Parathyroid adenoma (tissue), 2 donors: Measurements from ENCODE around the gene ADISSP.

Experiments used
- H2AFZ ChIP-seq: fragments of 300-600 bp; sonication (generic); one replicate; pipeline ENCODE4 v1.7.0; 2017; ENCODE audit warnings: antibody characterized with exemption, mild to moderate bottlenecking
- H3K27ac ChIP-seq: fragments of 300-600 bp; sonication (generic); one replicate; pipeline ENCODE4 v1.7.0; 2017
- H3K27me3 ChIP-seq: fragments of 300-600 bp; sonication (generic); one replicate; pipeline ENCODE4 v1.7.0; 2017; ENCODE audit warnings: low read length; ENCODE audit not compliant: control insufficient read depth, insufficient read depth
- H3K36me3 ChIP-seq: fragments of 300-600 bp; sonication (generic); one replicate; pipeline ENCODE4 v1.7.0; 2017; ENCODE audit warnings: low read length; ENCODE audit not compliant: control insufficient read depth, insufficient read depth
- H3K4me1 ChIP-seq: fragments of 300-600 bp; sonication (generic); one replicate; pipeline ENCODE4 v1.7.0; 2017; ENCODE audit warnings: control low read depth
- H3K4me2 ChIP-seq: fragments of 300-600 bp; sonication (generic); one replicate; pipeline ENCODE4 v1.7.0; 2017; ENCODE audit warnings: low read length
- H3K4me3 ChIP-seq: fragments of 300-600 bp; sonication (generic); one replicate; pipeline ENCODE4 v1.7.0; 2017; ENCODE audit warnings: low read depth, low read length
- H3K79me2 ChIP-seq: fragments of 300-600 bp; sonication (generic); one replicate; pipeline ENCODE4 v1.7.0; 2017; ENCODE audit warnings: control low read depth
- H3K9ac ChIP-seq: fragments of 300-600 bp; sonication (generic); one replicate; pipeline ENCODE4 v1.7.0; 2017; ENCODE audit warnings: mild to moderate bottlenecking
- H3K9me3 ChIP-seq: fragments of 300-600 bp; sonication (generic); one replicate; pipeline ENCODE4 v1.7.0; 2017; ENCODE audit warnings: low read length; ENCODE audit not compliant: control insufficient read depth
- TF ChIP-seq, protein P1 (sequence below): fragments of 300-600 bp; sonication (generic); IDR thresholded peaks from one replicate; pipeline ENCODE4 v1.7.0; 2017; ENCODE audit warnings: antibody characterized with exemption, mild to moderate bottlenecking
- donor health status: primary hyperparathyroidism.

ADISSP gene

DNA sequence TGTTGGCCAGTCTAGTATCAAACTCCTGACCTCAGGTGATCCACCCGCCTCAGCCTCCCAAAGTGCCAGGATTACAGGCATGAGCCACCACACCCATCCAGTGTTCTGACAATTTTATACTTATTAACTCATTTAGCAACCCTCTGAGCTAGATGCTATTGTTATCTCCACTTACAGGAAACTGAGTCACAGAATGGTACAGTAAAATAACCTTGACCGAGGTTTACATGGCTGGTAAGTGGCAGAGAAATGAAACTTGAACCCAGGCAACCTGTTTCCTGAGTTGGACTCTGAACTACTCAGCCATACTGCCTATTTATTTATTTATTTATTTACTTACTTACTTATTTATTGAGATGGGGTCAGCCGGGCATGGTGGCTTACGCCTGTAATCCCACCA is 48.5 kb downstream of the ADISSP start:
- Histone ChIP-seq H3K27ac (no peak overlapping the region), H3K9me3 (no peaks in the 10 kb centered on the region), H3K4me3 (no peak overlapping the region), H3K27me3 (no peaks in the 10 kb centered on the region), H3K36me3 (no peaks in the 10 kb centered on the region), H3K4me2 (no peak overlapping the region), H3K9ac (no peak overlapping the region), H3K79me2 (no peaks in the 10 kb centered on the region), H2AFZ (no peak overlapping the region), H3K4me1 (peaks cover 7% of the 10 kb centered on the region)
- TF ChIP-seq, protein P1, sequence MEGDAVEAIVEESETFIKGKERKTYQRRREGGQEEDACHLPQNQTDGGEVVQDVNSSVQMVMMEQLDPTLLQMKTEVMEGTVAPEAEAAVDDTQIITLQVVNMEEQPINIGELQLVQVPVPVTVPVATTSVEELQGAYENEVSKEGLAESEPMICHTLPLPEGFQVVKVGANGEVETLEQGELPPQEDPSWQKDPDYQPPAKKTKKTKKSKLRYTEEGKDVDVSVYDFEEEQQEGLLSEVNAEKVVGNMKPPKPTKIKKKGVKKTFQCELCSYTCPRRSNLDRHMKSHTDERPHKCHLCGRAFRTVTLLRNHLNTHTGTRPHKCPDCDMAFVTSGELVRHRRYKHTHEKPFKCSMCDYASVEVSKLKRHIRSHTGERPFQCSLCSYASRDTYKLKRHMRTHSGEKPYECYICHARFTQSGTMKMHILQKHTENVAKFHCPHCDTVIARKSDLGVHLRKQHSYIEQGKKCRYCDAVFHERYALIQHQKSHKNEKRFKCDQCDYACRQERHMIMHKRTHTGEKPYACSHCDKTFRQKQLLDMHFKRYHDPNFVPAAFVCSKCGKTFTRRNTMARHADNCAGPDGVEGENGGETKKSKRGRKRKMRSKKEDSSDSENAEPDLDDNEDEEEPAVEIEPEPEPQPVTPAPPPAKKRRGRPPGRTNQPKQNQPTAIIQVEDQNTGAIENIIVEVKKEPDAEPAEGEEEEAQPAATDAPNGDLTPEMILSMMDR, result no peak

DNA sequence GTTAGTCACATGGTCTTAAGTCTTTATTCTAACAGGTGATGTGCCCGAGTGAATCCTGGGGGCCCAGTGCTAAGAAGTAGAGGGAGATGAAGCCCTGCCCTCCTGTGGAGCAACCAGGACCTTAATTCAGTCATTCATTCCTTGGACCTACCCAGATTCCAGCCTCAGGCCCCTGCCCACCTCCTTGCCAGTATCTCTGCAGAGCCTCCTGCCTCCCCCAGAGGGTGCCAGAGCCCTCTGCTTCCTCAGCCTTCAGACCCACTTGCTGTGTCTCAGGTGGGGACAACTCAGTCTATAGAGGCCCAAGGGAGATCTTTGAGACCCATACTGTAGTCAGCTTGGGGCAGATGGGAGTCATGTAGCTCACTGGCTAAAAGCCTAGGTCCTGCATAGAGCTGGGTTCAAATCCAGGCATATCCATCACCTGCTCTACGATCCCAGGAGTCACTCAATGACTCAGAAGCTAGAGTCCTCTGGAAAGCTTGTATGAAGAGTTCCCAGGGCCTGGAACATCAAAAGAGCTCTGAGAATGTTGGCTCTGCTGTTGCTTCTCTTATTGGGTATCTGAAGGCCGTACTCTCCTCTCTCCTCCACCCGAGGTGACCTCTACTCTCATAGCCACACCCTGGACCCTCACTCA is 51.2 kb downstream of the ADISSP start:
- Histone ChIP-seq H3K9ac (no peak overlapping the region), H3K4me2 (no peak overlapping the region), H3K4me1 (peaks cover 7% of the 10 kb centered on the region), H3K27me3 (no peaks in the 10 kb centered on the region), H3K36me3 (no peaks in the 10 kb centered on the region), H3K79me2 (no peaks in the 10 kb centered on the region), H3K4me3 (no peak overlapping the region), H3K27ac (no peak overlapping the region), H3K9me3 (no peaks in the 10 kb centered on the region), H2AFZ (no peak overlapping the region)
- TF ChIP-seq, protein P1, result peak; percentile 81

DNA sequence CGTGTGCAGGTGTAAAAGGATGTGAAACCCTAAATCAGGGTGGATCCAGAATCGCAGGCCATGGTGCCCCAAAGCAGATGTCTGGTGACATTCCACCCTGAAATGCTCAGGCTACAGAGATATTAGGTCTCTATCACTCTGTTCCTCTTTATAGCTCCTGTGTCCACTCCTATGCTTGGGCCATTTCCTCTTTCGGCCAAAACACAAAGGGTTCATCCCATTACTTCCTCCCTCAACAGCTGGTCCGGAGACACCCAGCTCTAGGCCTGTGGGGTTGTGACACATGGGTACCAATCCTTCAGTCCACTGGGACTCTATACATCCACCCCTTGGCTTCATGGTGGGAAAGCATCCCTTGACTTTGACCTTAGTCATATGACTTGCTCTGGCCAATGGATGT is 53.5 kb downstream of the ADISSP start:
- Histone ChIP-seq H3K4me2 (no peak overlapping the region), H3K4me1 (peaks cover 7% of the 10 kb centered on the region), H3K27me3 (no peaks in the 10 kb centered on the region), H3K9ac (no peak overlapping the region), H3K79me2 (no peaks in the 10 kb centered on the region), H3K27ac (no peak overlapping the region), H3K4me3 (no peak overlapping the region), H3K9me3 (no peaks in the 10 kb centered on the region), H2AFZ (no peak overlapping the region), H3K36me3 (no peaks in the 10 kb centered on the region)
- TF ChIP-seq, protein P1, result no peak

DNA sequence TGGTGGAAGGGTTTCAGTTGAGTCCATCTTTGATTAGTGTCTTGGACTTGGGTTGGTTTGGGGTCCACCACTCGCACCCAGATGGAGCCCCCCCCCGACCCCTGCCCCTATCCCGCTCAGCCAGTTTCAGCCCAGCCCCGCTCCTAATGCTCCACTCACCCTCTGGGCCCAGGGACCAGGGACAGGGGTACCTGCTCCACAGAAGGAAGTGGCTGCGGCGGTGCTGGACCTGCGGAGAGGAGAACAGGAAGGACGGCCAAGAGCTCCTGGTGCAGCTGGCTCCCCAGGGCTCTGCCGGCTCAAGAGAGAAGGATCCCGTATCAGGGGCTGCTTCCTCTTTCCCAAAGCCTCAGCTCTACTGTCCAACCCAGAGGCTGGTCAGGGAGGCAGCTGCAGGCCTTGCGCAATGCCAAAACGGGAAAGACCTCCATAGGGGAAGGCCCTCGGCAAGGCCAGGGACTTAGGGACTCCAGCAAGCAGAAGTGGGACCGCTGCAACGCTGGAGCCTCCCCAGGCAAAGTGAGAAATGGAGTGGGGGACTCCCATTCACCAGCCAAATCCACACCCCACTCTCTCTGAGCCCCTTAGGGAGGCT is 55.2 kb downstream of the ADISSP start, which contains the start of gene SIGLEC1:
TSS of gene SIGLEC1 (minus strand) at position 322 of the 595 bp plus-strand sequence. CDS start 5,472 bp downstream, outside the sequence.
- Histone ChIP-seq H3K27me3 (no peaks in the 10 kb centered on the region), H3K4me3 (no peak within 1 kb of the TSS), H3K27ac (no peak within 1 kb of the TSS), H3K36me3 (no peaks in the 10 kb centered on the region), H3K79me2 (no peaks in the 10 kb centered on the region), H3K9ac (no peak within 1 kb of the TSS), H3K4me1 (no peaks in the 10 kb centered on the region), H3K4me2 (no peak within 1 kb of the TSS), H2AFZ (no peak within 1 kb of the TSS), H3K9me3 (no peaks in the 10 kb centered on the region)
- TF ChIP-seq, protein P1, result no peak
